ENCODE measurements around the gene SPDYE4.

GRCh38 chr17:8766731-8767130 lies 8.4 kb upstream of the SPDYE4 start:
- TF ChIP-seq BACH2 (CRISPR knock-in tag; IDR thresholded peaks at IDR 0.05; ENCODE audit: borderline replicate concordance) (no peak), PATZ1 (CRISPR knock-in tag; IDR thresholded peaks at IDR 0.05; ENCODE audit: borderline replicate concordance) (no peak), CSRNP3 (CRISPR knock-in tag; IDR thresholded peaks at IDR 0.05) (no peak), ZNF8 (CRISPR knock-in tag; IDR thresholded peaks at IDR 0.05) (no peak), SNAI2 (CRISPR knock-in tag; IDR thresholded peaks at IDR 0.05) (no peak), RARB (CRISPR knock-in tag; IDR thresholded peaks at IDR 0.05) (no peak), ZNF70 (CRISPR knock-in tag; IDR thresholded peaks at IDR 0.05) (no peak), ZFP30 (CRISPR knock-in tag; IDR thresholded peaks at IDR 0.05) (no peak), GLIS3 (CRISPR knock-in tag; IDR thresholded peaks at IDR 0.05) (no peak), TSHZ2 (CRISPR knock-in tag; IDR thresholded peaks at IDR 0.05) (no peak), TOX (CRISPR knock-in tag; IDR thresholded peaks at IDR 0.05; ENCODE audit: borderline replicate concordance) (no peak)

Measured in SK-N-SH treated with all-trans-retinoic acid at 6 μM for 48 hours (cell line).